Endodermal cell (in vitro differentiated cells): ENCODE results near the gene DCLRE1A. TPM values are rescaled to one million over a fixed set of nuclear protein-coding genes. Genes with fewer than 3 reads are reported as not detected.

ENCODE experiments used
- DNase-seq: peaks from one replicate; pipeline ENCODE4 v3.0.0-alpha.2; 2017
- H3K27ac ChIP-seq: 2 replicates; pipeline ENCODE4 v1.5.1; 2013; ENCODE audit warnings: mild to moderate bottlenecking, low read depth, low read length, moderate library complexity
- H3K27me3 ChIP-seq: 2 replicates; pipeline ENCODE4 v1.6.1; 2013; ENCODE audit warnings: mild to moderate bottlenecking, low read length, moderate library complexity; ENCODE audit not compliant: insufficient read depth, control insufficient read depth, poor library complexity, severe bottlenecking
- H3K36me3 ChIP-seq: 2 replicates; pipeline ENCODE4 v1.7.0; 2013; ENCODE audit warnings: mild to moderate bottlenecking, low read length, moderate library complexity; ENCODE audit not compliant: control insufficient read depth, insufficient read depth
- H3K4me1 ChIP-seq: one replicate; pipeline ENCODE4 v1.7.0; 2013; ENCODE audit warnings: low read length; ENCODE audit not compliant: control insufficient read depth, insufficient read depth
- H3K4me3 ChIP-seq: 2 replicates; pipeline ENCODE4 v1.5.1; 2013; ENCODE audit warnings: mild to moderate bottlenecking, low read length, moderate library complexity
- H3K9ac ChIP-seq: 2 replicates; pipeline ENCODE4 v1.6.1; 2013; ENCODE audit warnings: mild to moderate bottlenecking, low read length, moderate library complexity; ENCODE audit not compliant: poor library complexity, severe bottlenecking; ENCODE audit errors: extremely low read depth
- H3K9me3 ChIP-seq: 2 replicates; pipeline ENCODE4 v1.6.1; 2013; ENCODE audit warnings: mild to moderate bottlenecking, low read length, moderate library complexity; ENCODE audit not compliant: control insufficient read depth
- H3K27ac Mint-ChIP-seq: 2 replicates; pipeline ENCODE4 v1.8.0; 2020; ENCODE audit warnings: mixed read lengths
- H3K27me3 Mint-ChIP-seq: 2 replicates; pipeline ENCODE4 v1.8.0; 2021; ENCODE audit warnings: mild to moderate bottlenecking, mixed read lengths; ENCODE audit not compliant: insufficient read depth
- H3K36me3 Mint-ChIP-seq: 2 replicates; pipeline ENCODE4 v1.8.0; 2020; ENCODE audit warnings: low read depth, mixed read lengths
- H3K4me1 Mint-ChIP-seq: 2 replicates; pipeline ENCODE4 v1.8.0; 2020; ENCODE audit warnings: mixed read lengths
- H3K4me3 Mint-ChIP-seq: 2 replicates; pipeline ENCODE4 v1.8.0; 2020; ENCODE audit warnings: mild to moderate bottlenecking, moderate library complexity, mixed read lengths
- H3K9me3 Mint-ChIP-seq: 2 replicates; pipeline ENCODE4 v1.8.0; 2020; ENCODE audit warnings: mild to moderate bottlenecking, mixed read lengths
- CTCF ChIP-seq: fragments of 200-600 bp; sonication (generic); conservative IDR thresholded peaks from 2 replicates; pipeline ENCODE4 v1.5.0; 2021; ENCODE audit warnings: antibody characterized with exemption, mild to moderate bottlenecking
- WGBS, 2 experiments: methylation state at CpG; one replicate each; pipeline versions ENCODE4 v1.1.5 to v1.1.7; 2013; ENCODE audit warnings: missing lambda C conversion rate in 2 of 2, mixed read lengths in 1 of 2; ENCODE audit not compliant: insufficient coverage in 1 of 2, insufficient read length in 1 of 2; 5-methylcytosine and 5-hydroxymethylcytosine counted together
- total RNA-seq, 2 donors: library from RNA; stranded (reverse); fragmentation: NEBNext Ultra II Directional in 1 of 2; extraction: Animal tissue kit (Norgen Biotek cat#: 25700) in 1 of 2; gene quantifications; 2 replicates in 1 of 2; 3 replicates in 1 of 2; pipeline ENCODE4 v1.2.1, GENCODE V29; 2021

Gene DCLRE1A
- total RNA-seq, 2 donors from 2014 or later = 9.6 to 17.8 TPM

GRCh38 chr10:113889911-113890310 is 36.0 kb upstream of the DCLRE1A start:
- Mint-ChIP-seq H3K36me3 (peaks cover 55% of the 10 kb centered on the region), H3K27ac (no peak overlapping the region), H3K4me3 (no peak overlapping the region), H3K9me3 (peaks cover 5% of the 10 kb centered on the region), H3K4me1 (peaks cover 15% of the 10 kb centered on the region), H3K27me3 (no peaks in the 10 kb centered on the region)
- H3K4me3 ChIP-seq = no peak overlapping the region
- no peaks in the 10 kb centered on the region for H3K27me3 ChIP-seq
- no peak overlapping the region for H3K9ac ChIP-seq
- WGBS, 2 experiments = 88 to 95% methylated on average over 1 of the region's 2 CpGs
- no peak for DNase-seq
- peaks cover 16% of the 10 kb centered on the region for H3K9me3 ChIP-seq
- no peak overlapping the region for H3K27ac ChIP-seq
- H3K4me1 ChIP-seq = peaks cover 7% of the 10 kb centered on the region
- TF ChIP-seq CTCF = no peak
- H3K36me3 ChIP-seq = peaks cover 50% of the 10 kb centered on the region

- Histone ChIP-seq H3K9me3 (no peaks in the 10 kb centered on the region), H3K4me3 (no peak overlapping the region), H3K27me3 (no peaks in the 10 kb centered on the region), H3K4me1 (no peaks in the 10 kb centered on the region), H3K27ac (no peak overlapping the region), H3K9ac (no peak overlapping the region), H3K36me3 (peaks cover 79% of the 10 kb centered on the region)
- H3K36me3 Mint-ChIP-seq = peaks cover 51% of the 10 kb centered on the region
- H3K9me3 Mint-ChIP-seq = no peaks in the 10 kb centered on the region
- no peaks in the 10 kb centered on the region for H3K27me3 Mint-ChIP-seq
- DNase-seq = no peak
- WGBS, 2 experiments = 90 to 100% methylated on average over 2 of the region's 2 CpGs
- no peak overlapping the region for H3K4me3 Mint-ChIP-seq
- no peak for TF ChIP-seq CTCF
- H3K4me1 Mint-ChIP-seq = no peaks in the 10 kb centered on the region
- H3K27ac Mint-ChIP-seq = no peak overlapping the region
These were observed 28.4 kb upstream of the DCLRE1A start for GRCh38 chr10:113882240-113882639.

- Histone ChIP-seq H3K4me1 (no peaks in the 10 kb centered on the region), H3K9ac (no peak overlapping the region), H3K27ac (no peak overlapping the region), H3K4me3 (no peak overlapping the region), H3K36me3 (peaks cover 68% of the 10 kb centered on the region), H3K27me3 (no peaks in the 10 kb centered on the region), H3K9me3 (no peaks in the 10 kb centered on the region)
- no peak for TF ChIP-seq CTCF
- H3K36me3 Mint-ChIP-seq = peaks cover 32% of the 10 kb centered on the region
- WGBS, 2 experiments = 91 to 100% methylated on average over 1 of the region's 1 CpG
- no peaks in the 10 kb centered on the region for H3K27me3 Mint-ChIP-seq
- no peaks in the 10 kb centered on the region for H3K9me3 Mint-ChIP-seq
- DNase-seq = no peak
- no peaks in the 10 kb centered on the region for H3K4me1 Mint-ChIP-seq
- no peak overlapping the region for H3K27ac Mint-ChIP-seq
- no peak overlapping the region for H3K4me3 Mint-ChIP-seq
These were observed 26.4 kb upstream of the DCLRE1A start for GRCh38 chr10:113880236-113880635.
